Stomach (tissue), 9 donors: ENCODE measurements around the gene DNAH1. TPM values are rescaled to one million over a fixed set of nuclear protein-coding genes. Genes with fewer than 3 reads are reported as not detected.

Source experiments
- DNase-seq, 2 donors: peaks; one replicate each; pipeline versions ENCODE4 v3.0.0 to v3.0.0-alpha.2; 2013 to 2019
- H3K27ac ChIP-seq, 5 donors: fragments of 200-600 bp in 4 of 5; sonication (generic) in 4 of 5; one replicate each; pipeline ENCODE4 v1.5.1; 2013 to 2019; ENCODE audit warnings: mild to moderate bottlenecking in 1 of 5, moderate library complexity in 1 of 5
- H3K27me3 ChIP-seq, 3 donors: fragments of 200-600 bp; sonication (generic); one replicate each; pipeline ENCODE4 v1.5.1; 2017 to 2019; ENCODE audit warnings: mixed run types in 1 of 3
- H3K36me3 ChIP-seq, 4 donors: fragments of 200-600 bp; sonication (generic); 1 replicate in 3 of 4; 2 replicates in 1 of 4; pipeline ENCODE4 v1.5.1; 2016 to 2019
- H3K4me1 ChIP-seq, 4 donors: fragments of 200-600 bp; sonication (generic); one replicate each; pipeline ENCODE4 v1.5.1; 2016 to 2019
- H3K4me3 ChIP-seq, 4 donors: fragments of 200-600 bp; sonication (generic) in 3 of 4; one replicate each; pipeline ENCODE4 v1.5.1; 2016 to 2019; ENCODE audit warnings: mild to moderate bottlenecking in 1 of 4
- H3K9me3 ChIP-seq, 4 donors: fragments of 200-600 bp; sonication (generic); one replicate each; pipeline ENCODE4 v1.5.1; 2016 to 2019
- CTCF ChIP-seq, 7 experiments: fragments of 450-650 bp in 4 of 7; fragments of 200-600 bp in 3 of 7; sonication (generic) in 3 of 7; IDR thresholded peaks; one replicate each; pipeline ENCODE4 v1.5.1; 2016 to 2019; ENCODE audit warnings: antibody characterized with exemption in 7 of 7, control low read depth in 2 of 7, mild to moderate bottlenecking in 1 of 7
- EP300 ChIP-seq: sonication (generic); formaldehyde crosslinking; IDR thresholded peaks from one replicate; pipeline ENCODE4 v1.6.1; 2017; ENCODE audit warnings: antibody characterized with exemption
- POLR2A ChIP-seq, 4 donors: fragments of 450-650 bp; IDR thresholded peaks; one replicate each; pipeline ENCODE4 v1.6.1; 2016; ENCODE audit warnings: antibody characterized with exemption in 4 of 4, control low read depth in 2 of 4, mild to moderate bottlenecking in 1 of 4, moderate library complexity in 1 of 4
- POLR2AphosphoS5 ChIP-seq, 3 donors: sonication (generic); formaldehyde crosslinking; IDR thresholded peaks; one replicate each; pipeline ENCODE4 v1.6.1; 2016; ENCODE audit warnings: antibody characterized with exemption in 3 of 3
- WGBS, 5 donors: extraction: QIAGEN DNeasy Blood & Tissue Kit in 3 of 5; methylation state at CpG; one replicate each; pipeline versions ENCODE4 v1.1.5 to v1.1.7; 2013 to 2018; 5-methylcytosine and 5-hydroxymethylcytosine counted together
- intact Hi-C: fragments of 100-400 bp; cut with DNase I; formaldehyde crosslinking; loops from one replicate; pipeline ENCODE4 v1.15.1; 2023; ENCODE audit warnings: low total_unique reads
- polyA plus RNA-seq, 3 donors: library from polyadenylated mRNA; stranded (reverse); fragments of 200-250 nt; gene quantifications; one replicate each; pipeline ENCODE4 v1.2.3, GENCODE V29; 2013
- total RNA-seq, 5 donors: library from RNA; depleted of rRNA; stranded (reverse); fragments of >200 nt; gene quantifications; one replicate each; pipeline versions ENCODE4 v1.1.0 to v1.2.3, GENCODE V29; 2014 to 2016
- donor health status: healthy with polysubstance abuse.
- donor health status: Bipolar disorder and iron deficiency.
- donor health status: healthy.

DNAH1 gene
- total and polyA plus RNA-seq, 8 donors = 1.9 to 57.6 (median 8.2) TPM

GRCh38 chr3:52435246-52436101 is 119.4 kb downstream of the DNAH1 start:
- no peak for DNase-seq
- intact Hi-C loops = no loop called here
- Histone ChIP-seq H3K9me3 (no peaks in the 10 kb centered on the region), H3K27me3 (no peaks in the 10 kb centered on the region), H3K36me3 (no peaks in the 10 kb centered on the region), H3K4me3 (no peak overlapping the region), H3K27ac (no peak overlapping the region), H3K4me1 (peaks cover 0 to 23% (median 15%) of the 10 kb centered on the region in 4 donors)
- TF ChIP-seq POLR2AphosphoS5 (IDR thresholded peaks at IDR 0.05) (no peak), EP300 (no peak), CTCF (IDR thresholded peaks at IDR 0.05) (no peak), POLR2A (IDR thresholded peaks at IDR 0.05) (no peak)
- 92 to 94% (median 93%) methylated on average over 19 to 32 of the region's 32 CpGs for WGBS, 5 donors

DNA sequence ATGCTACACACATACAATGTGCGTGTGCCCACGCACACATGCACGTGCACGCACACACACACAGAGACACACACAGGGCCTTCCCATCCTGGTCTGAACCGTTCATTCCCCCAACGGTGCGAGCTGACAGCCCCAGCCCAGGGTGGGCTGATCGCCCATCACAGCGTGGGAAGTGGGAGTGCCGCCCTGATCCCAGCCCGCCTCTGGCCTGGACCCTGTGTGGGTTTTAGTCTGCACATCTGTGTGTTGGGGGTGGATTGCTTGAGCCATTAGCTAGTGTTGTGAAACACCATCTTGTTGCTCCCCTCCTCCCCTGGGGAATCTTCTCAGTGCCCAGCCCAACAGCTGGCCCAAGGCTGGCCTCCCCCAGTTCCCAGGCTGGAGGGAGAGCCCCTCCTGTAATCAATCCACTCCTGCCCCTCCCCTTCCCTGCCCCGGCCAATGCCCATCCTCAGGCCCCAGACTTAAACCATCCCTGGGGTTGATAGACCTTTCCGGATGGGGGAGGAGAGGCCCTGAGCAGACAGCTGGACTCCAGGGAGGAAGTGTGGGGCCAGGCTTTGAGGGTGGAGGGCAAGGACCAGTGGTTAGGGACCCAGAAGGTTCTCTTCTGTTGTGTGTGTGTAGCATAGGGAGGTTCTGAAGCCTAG is 120.5 kb downstream of the DNAH1 start:
- Histone ChIP-seq H3K36me3 (no peaks in the 10 kb centered on the region), H3K4me1 (peaks cover 0 to 23% (median 15%) of the 10 kb centered on the region in 4 donors), H3K27ac (no peak overlapping the region), H3K9me3 (no peaks in the 10 kb centered on the region), H3K27me3 (no peaks in the 10 kb centered on the region), H3K4me3 (no peak overlapping the region)
- 80 to 91% (median 84%) methylated on average over 13 of the region's 13 CpGs for WGBS, 5 donors
- peak in 1 of 2 donors; percentile 59 for DNase-seq
- intact Hi-C loops = no loop called here
- TF ChIP-seq POLR2A (IDR thresholded peaks at IDR 0.05) (no peak), CTCF (IDR thresholded peaks at IDR 0.05) (no peak), EP300 (no peak), POLR2AphosphoS5 (IDR thresholded peaks at IDR 0.05) (no peak)

GRCh38 chr3:52437326-52438103 is 121.4 kb downstream of the DNAH1 start:
- Histone ChIP-seq H3K4me3 (peak overlapping the region in 1 of 4 donors; percentile 9), H3K27ac (no peak overlapping the region), H3K36me3 (no peaks in the 10 kb centered on the region), H3K27me3 (no peaks in the 10 kb centered on the region), H3K9me3 (no peaks in the 10 kb centered on the region), H3K4me1 (peaks cover 0 to 21% (median 12%) of the 10 kb centered on the region in 4 donors)
- TF ChIP-seq POLR2AphosphoS5 (IDR thresholded peaks at IDR 0.05) = peak in 1 of 3 donors; percentile 25
- no peak for TF ChIP-seq CTCF (IDR thresholded peaks at IDR 0.05)
- no peak for TF ChIP-seq POLR2A (IDR thresholded peaks at IDR 0.05)
- DNase-seq = peak; percentile 1 to 82
- 56 to 86% (median 63%) methylated on average over 12 to 15 of the region's 15 CpGs for WGBS, 5 donors
- intact Hi-C loops = no loop called here

DNA sequence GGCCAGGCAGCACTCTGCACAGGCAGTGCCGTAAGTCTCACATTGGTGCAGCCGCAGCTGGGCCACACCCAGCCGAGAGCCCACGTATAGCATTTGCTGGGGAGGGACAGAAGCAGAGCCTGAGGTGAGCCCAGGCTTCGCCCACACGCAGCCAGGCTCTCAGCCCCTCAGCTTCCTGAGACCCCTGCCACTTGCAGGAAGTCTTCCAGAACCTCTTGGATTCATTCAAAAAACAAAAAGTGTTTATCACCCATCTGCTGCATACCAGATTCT is 121.9 kb downstream of the DNAH1 start:
- peak in 1 of 2 donors; percentile 1 for DNase-seq
- H3K27me3 ChIP-seq = no peaks in the 10 kb centered on the region
- no peaks in the 10 kb centered on the region for H3K9me3 ChIP-seq
- intact Hi-C loops = no loop called here
- 49 to 73% (median 58%) methylated on average over 4 to 6 of the region's 6 CpGs for WGBS, 5 donors
- H3K27ac ChIP-seq = no peak overlapping the region
- peaks cover 0 to 21% (median 11%) of the 10 kb centered on the region in 4 donors for H3K4me1 ChIP-seq
- H3K36me3 ChIP-seq = no peaks in the 10 kb centered on the region
- TF ChIP-seq POLR2A (IDR thresholded peaks at IDR 0.05) (no peak), EP300 (no peak), CTCF (IDR thresholded peaks at IDR 0.05) (no peak), POLR2AphosphoS5 (IDR thresholded peaks at IDR 0.05) (no peak)
- H3K4me3 ChIP-seq = peak overlapping the region in 1 of 4 donors; percentile 9
